Activated gamma-delta T cell treated with anti-CD3 and anti-CD28 coated beads, Interleukin-2, amount 50 U/mL, for 16 hours (primary cell): Measurements from ENCODE around the gene OR4F15.
"Not testable (repeated sequence)": the region's sequence is repeated elsewhere in the genome, so short reads cannot be mapped to it uniquely, and the experiment has no call there.

Experiments
- DNase-seq: peaks from one replicate; pipeline ENCODE4 v3.0.0-alpha.2; 2020; ENCODE audit warnings: low read depth

OR4F15 gene

GRCh38 chr15:101811902-101812301, at the start of gene OR4F15:
Gene OR4F15 (plus strand): TSS chr15:101812202. CDS start chr15:101818187, 5,985 bp downstream.
- DNase-seq = no peak

- DNase-seq = not testable (repeated sequence)
Observed at GRCh38 chr15:101764669-101765339, 47.2 kb upstream of the OR4F15 start.

- not testable (repeated sequence) for DNase-seq
Observed at GRCh38 chr15:101765340-101765671, 46.7 kb upstream of the OR4F15 start.

DNA sequence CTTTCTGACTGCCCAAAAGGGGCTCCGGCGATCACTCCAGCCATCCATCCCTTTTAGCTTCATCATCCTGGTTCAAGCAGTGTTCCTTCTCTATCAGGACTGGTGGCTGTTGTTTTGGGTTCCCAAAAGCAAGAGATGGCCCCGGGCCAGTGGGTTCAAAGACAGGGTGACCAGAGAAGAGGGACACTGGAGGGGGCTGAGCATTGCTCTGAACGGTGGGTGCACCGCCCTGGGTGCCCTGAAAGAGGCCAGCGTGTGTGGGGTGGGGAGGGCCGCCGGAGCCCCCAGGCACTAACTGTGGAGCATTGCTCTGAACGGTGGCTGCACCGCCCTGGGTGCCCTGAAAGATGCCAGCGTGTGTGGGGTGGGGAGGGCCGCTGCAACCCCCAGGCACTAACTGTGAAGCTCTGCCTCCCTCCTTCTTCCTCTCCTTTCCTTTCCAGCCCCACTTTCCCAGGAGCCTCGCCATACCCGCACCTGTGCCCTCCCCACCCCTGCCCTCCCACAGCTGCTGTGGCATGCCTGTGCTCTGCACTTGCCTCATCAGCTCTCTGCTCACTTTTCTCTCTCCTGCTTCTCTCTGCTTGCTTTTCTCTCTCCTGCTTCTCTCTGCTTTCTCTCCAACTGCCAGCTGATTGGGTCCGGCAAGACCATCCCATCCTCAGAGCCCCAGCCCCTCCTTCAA, 46.1 kb upstream of the OR4F15 start:
- DNase-seq = no peak

DNA sequence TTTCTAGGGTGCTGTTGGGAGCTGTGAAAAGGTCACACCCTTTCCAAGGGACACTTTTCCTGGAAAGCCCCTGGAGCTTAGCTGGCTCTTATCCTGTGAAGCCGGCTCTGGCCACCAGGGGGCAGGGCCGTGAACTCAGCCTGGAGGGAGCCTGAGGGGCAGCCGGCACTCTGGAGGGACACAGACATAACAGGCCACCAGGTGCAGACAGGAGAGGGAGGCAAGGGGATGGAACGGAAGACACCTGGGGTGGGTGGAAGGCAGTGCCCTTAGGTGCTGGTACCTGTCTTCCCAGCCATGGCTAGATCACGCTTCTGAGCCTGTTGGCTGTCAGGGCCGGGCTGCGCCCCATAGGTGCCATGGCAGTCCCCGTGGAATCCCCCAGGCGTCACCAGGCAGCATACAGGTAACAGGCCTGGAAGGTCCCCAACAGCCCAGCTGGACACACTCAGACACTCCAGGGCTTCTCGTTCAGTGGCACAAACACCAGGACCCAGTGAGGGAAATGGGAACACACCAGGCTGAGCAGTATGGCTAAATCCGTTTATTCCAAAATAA, 44.8 kb upstream of the OR4F15 start:
- DNase-seq = not testable (repeated sequence)

DNA sequence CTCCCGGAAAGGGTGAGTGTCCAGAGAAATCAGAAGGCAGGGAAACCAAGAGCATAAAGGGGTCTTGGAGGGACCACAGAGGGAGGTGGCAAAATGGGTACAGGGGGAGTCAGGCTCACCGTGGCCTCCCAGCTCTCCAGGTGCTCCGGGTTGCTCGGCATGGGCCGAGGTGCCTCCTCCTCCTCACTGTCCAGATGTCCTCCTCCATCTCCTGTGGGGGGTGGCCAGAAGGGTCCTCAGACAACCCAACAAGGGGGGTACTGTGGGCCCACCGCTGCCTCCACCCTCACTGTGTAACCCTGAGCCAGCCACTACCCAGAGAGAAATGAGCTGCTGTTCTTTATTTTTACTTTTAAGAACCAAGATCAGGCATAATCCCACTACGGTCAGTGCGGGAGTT, 39.1 kb upstream of the OR4F15 start:
- DNase-seq = no peak

GRCh38 chr15:101773496-101774100, 38.4 kb upstream of the OR4F15 start:
- DNase-seq = no peak

DNA sequence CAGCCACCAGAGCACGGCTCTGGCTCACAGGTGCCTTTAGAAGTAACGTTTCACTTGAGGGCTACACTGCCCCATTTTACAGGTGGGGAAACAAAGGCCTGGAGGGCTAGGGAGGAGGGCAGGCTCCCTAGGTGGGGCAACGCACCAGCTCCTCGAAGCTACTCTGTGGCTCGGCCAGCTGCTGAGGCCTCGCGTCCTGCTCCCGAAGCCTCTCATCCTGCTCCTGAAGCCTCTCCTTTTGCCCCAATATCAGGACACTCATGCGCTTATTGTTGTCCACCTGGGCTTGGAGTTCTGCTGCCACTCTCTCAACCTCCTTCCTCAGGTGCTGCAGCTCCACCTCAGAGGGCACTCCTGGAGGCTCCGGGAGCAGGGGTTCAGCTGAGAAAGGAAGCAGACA, 36.9 kb upstream of the OR4F15 start:
- no peak for DNase-seq

GRCh38 chr15:101778576-101778975, 33.4 kb upstream of the OR4F15 start:
- DNase-seq = not testable (repeated sequence)

DNA sequence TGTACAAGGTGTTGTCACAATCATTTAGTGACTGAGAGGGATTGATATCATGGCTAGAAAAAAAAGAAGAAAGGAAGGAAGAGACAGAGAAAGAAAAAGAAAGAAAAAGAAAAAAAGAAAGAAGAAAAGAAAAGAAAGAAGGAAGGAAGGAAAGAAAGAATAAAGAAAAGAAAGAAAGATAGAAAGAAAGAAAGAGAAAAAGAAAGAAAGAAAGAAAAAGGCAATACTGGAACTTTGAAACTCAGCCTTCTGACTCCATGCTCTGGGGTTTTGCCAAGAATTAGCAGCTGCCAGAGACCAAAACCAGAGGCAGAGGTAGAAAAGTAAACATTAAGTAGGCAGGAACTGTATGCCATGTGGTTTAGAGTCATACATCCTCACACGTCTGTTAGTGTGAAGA, 31.8 kb upstream of the OR4F15 start:
- not testable (repeated sequence) for DNase-seq

DNA sequence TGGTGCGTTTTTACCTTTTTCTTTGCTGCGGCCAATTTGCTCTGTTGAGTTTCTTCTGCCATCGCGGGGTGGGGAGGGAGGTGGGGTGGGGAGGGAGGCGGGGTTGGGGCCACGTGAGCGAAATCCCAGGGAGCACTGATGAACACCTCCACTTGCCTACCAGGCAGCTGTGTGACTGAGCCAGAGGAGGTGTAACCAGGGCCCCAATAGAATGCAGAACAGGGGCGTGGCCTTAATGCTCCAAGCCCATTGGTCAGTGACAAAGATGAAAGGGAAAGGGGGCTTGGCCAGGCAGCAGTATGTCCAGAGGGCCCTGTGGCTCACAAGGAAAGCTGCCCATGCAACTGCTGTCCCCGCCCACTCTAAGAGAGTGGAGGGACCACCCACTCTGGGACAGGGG, 30.1 kb upstream of the OR4F15 start:
- DNase-seq = no peak

DNA sequence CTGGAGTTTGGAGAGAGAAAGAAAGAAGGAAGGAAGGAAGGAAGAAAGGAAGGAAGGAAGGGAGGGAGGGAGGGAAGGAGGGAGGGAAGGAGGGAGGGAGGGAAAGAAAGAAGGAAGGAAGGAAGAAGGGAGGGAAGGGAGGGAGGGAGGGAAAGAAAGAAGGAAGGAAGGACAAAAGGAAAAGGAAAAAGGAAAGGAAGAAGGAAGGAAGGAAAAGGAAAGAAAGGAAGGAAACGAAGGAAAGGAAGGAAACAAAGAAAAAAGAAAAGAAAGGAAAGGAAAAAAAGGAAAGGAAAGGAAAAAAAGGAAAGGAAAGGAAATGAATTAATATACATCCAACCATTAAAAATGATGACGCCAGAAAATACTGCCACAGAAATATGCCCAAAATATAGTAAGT, 27.4 kb upstream of the OR4F15 start:
- DNase-seq = no peak

DNA sequence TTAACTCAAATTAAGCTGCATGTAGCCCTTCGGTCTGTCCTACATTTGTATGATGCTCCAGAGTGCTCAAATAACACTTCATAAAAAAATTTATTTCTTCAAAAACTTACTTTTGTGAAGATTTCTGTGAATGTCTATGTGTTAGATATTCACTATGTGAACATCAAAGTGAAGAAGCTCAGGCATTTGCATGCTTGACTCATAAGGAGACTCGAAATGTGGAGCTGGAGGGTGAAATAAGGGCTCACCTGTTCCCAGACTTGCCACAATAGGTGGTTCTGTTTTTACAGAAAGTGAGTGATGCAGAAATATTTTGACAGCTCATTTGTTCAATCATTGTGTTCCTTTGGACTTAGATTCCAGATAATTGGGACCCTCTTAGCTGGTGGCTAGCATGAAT, 25.6 kb upstream of the OR4F15 start:
- DNase-seq = not testable (repeated sequence)

GRCh38 chr15:101788001-101788400, 24.0 kb upstream of the OR4F15 start:
- DNase-seq = not testable (repeated sequence)

DNA sequence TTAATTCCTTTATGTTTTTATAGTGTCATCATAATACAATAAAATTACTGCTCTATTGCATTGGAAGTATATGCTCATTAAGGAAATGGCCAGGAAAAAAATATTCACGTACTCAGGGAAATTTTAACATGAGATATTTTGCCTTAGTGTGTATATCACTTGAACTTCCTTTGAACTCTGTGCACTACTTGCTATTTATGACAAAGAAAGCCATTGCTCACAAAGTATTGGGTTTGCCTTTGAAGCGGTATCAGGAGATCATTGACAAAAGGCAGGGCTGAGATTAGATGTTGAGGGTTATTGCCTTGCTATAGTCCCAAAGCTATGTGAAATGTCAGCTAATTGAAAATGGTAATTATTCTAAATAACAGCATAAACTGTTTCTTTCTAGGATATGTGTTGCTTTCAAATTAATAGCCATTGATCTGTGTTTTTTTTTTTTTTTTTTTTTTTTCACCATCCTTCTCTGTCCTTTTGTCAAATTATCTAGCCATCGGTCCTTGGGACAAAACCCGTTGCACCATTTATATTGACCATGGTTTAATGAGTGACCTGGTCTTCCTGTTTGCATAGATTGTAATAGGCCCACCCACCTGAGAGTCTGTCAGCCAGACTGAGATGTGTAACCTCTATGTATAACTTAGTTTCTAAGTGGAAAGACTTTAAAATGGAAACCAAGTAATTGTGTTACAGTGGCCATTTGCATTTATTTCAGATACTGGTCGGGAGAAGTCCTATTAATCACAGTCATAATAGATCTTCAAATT, 23.3 kb upstream of the OR4F15 start:
- DNase-seq = not testable (repeated sequence)

GRCh38 chr15:101790748-101791147, 21.3 kb upstream of the OR4F15 start:
- DNase-seq = not testable (repeated sequence)

GRCh38 chr15:101793981-101794380, 18.0 kb upstream of the OR4F15 start:
- not testable (repeated sequence) for DNase-seq

GRCh38 chr15:101795455-101795854, 16.5 kb upstream of the OR4F15 start:
- no peak for DNase-seq

DNA sequence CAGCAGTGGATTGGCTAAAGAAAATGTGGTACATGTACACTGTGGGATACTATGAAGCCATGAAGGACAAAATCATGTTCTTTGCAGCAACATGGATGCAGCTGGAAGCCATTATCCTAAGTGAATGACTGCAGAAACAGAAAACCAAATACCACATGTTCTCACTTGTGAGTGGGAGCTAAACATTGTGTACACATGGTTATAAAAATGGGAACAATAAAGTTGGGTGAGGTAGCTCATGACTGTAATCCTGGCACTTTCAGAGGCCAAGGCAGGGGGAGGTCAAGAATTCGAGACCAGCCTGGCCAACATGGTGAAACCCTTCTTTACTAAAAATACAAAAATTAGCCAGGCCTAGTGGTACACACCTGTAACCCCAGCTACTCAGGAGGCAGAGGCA, 12.3 kb upstream of the OR4F15 start:
- no peak for DNase-seq

- no peak for DNase-seq
Observed at GRCh38 chr15:101801048-101801447, 11.0 kb upstream of the OR4F15 start.

DNA sequence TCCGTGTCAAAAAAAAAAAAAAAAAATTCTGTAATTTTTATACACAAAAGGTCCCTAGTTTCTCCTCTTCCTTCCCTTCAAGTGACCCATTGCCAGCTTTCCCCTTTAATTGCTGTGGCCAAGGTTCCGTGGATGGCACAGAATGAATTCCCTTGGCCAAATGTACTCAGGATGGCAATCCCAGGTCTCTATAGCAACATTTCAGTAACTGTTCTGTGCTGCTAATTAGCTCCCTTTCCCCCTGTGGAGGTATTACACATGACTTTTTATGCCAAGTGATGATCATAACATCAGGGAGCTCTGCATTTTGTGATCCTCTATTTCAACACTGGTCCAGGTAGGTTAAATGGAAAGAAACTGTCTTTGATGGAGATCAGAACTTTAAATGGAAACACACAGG, 8.8 kb upstream of the OR4F15 start, which contains the start of gene OR4F6:
Gene OR4F6, plus strand, starts transcription at position 301 of the 400 bp plus-strand sequence. CDS start 2,211 bp downstream, outside the sequence.
- DNase-seq = no peak

- DNase-seq = no peak
Observed at GRCh38 chr15:101803676-101804075, 8.3 kb upstream of the OR4F15 start.
